Bronchial epithelial cell (primary cell): ENCODE data around the gene EHD3. TPM values are rescaled to one million over a fixed set of nuclear protein-coding genes. Genes with fewer than 3 reads are reported as not detected.
A peak's percentile ranks its signal among the peaks of the same experiment; 100 is the strongest.

Experiments used
- DNase-seq: peaks from one replicate; pipeline ENCODE4 v3.0.0-alpha.2; 2010; ENCODE audit warnings: low read depth
- FAIRE-seq: peaks from 2 replicates; lab custom pipeline; 2011; peaks lifted over from hg19 to GRCh38; lab: Jason Lieb, UNC
- H3K27me3 ChIP-seq: 2 replicates; pipeline ENCODE4 v1.5.1; 2011; ENCODE audit warnings: low read length; ENCODE audit not compliant: control insufficient read depth, insufficient read depth
- H3K36me3 ChIP-seq: 2 replicates; pipeline ENCODE4 v1.5.1; 2011; ENCODE audit warnings: low read length; ENCODE audit not compliant: control insufficient read depth, insufficient read depth
- H3K4me3 ChIP-seq: 2 replicates; pipeline ENCODE4 v1.5.1; 2011; ENCODE audit warnings: mild to moderate bottlenecking, low read depth, low read length, control low read depth
- CTCF ChIP-seq: IDR thresholded peaks from 2 replicates; pipeline ENCODE4 v1.5.1; 2011; ENCODE audit warnings: mild to moderate bottlenecking, moderate library complexity, low read length, control low read depth, inconsistent platforms; ENCODE audit not compliant: insufficient read depth, severe bottlenecking
- total RNA-seq: library from RNA; depleted of rRNA; stranded (reverse); fragments of >200 nt; gene quantifications from 2 replicates; pipeline ENCODE4 v1.2.1, GENCODE V29; 2014

EHD3 gene
- total RNA-seq, 1 donor from 2014 or later = 1.6 TPM

- no peaks in the 10 kb centered on the region for H3K27me3 ChIP-seq
- H3K4me3 ChIP-seq = no peak overlapping the region
- peak; percentile 62 for DNase-seq
- FAIRE-seq = no peak
- no peak for TF ChIP-seq CTCF
- H3K36me3 ChIP-seq = no peaks in the 10 kb centered on the region
These were observed 69.1 kb downstream of the EHD3 start for GRCh38 chr2:31302940-31303563.

- no peak for TF ChIP-seq CTCF
- no peak overlapping the region for H3K4me3 ChIP-seq
- no peaks in the 10 kb centered on the region for H3K27me3 ChIP-seq
- H3K36me3 ChIP-seq = no peaks in the 10 kb centered on the region
- DNase-seq (no peak), FAIRE-seq (no peak)
These were observed 70.9 kb downstream of the EHD3 start for GRCh38 chr2:31304816-31305215.

GRCh38 chr2:31312898-31313297 is 78.9 kb downstream of the EHD3 start:
- FAIRE-seq (peak; percentile 70), DNase-seq (peak; percentile 67)
- no peaks in the 10 kb centered on the region for H3K27me3 ChIP-seq
- no peaks in the 10 kb centered on the region for H3K36me3 ChIP-seq
- TF ChIP-seq CTCF = no peak
- no peak overlapping the region for H3K4me3 ChIP-seq

- TF ChIP-seq CTCF = no peak
- no peak for DNase-seq
- FAIRE-seq = no peak
- no peaks in the 10 kb centered on the region for H3K27me3 ChIP-seq
- H3K4me3 ChIP-seq = no peak overlapping the region
- H3K36me3 ChIP-seq = no peaks in the 10 kb centered on the region
These were observed 80.8 kb downstream of the EHD3 start for GRCh38 chr2:31314761-31315160.

GRCh38 chr2:31317396-31317795 is 83.4 kb downstream of the EHD3 start:
- TF ChIP-seq CTCF = no peak
- no peak for FAIRE-seq
- DNase-seq = no peak
- Histone ChIP-seq H3K27me3 (no peaks in the 10 kb centered on the region), H3K36me3 (no peaks in the 10 kb centered on the region), H3K4me3 (no peak overlapping the region)
